Measurements from ENCODE around the gene CYB5B. TPM values are rescaled to one million over a fixed set of nuclear protein-coding genes. Genes with fewer than 3 reads are reported as not detected.
A peak's percentile ranks its signal among the peaks of the same experiment; 100 is the strongest.
"Not testable (repeated sequence)": the region's sequence is repeated elsewhere in the genome, so short reads cannot be mapped to it uniquely, and the experiment has no call there.

The CYB5B gene
- total RNA-seq, 1 experiment from 2014 or later, result 60.2 TPM

DNA sequence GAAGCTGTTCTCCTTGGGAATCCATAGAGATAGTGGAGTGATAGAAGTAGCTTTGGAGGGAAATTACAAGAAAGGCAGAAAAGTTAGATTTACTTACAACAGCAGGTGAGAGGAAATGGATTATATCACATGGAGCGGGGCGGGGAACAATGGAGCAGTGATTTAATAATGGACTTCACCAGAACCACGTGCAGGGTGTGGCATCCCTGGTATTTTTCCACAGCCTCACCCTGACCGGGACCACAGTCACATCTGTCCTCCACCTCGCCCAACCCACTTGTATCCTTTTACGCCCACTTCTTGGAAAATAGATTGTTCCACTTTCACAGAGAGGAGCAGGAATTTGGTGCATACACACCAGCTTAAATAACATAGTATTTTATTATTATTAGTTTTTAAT is 15.9 kb upstream of the CYB5B start:
- peak; percentile 43 for DNase-seq (ENCODE audit: low spot score)

DNA sequence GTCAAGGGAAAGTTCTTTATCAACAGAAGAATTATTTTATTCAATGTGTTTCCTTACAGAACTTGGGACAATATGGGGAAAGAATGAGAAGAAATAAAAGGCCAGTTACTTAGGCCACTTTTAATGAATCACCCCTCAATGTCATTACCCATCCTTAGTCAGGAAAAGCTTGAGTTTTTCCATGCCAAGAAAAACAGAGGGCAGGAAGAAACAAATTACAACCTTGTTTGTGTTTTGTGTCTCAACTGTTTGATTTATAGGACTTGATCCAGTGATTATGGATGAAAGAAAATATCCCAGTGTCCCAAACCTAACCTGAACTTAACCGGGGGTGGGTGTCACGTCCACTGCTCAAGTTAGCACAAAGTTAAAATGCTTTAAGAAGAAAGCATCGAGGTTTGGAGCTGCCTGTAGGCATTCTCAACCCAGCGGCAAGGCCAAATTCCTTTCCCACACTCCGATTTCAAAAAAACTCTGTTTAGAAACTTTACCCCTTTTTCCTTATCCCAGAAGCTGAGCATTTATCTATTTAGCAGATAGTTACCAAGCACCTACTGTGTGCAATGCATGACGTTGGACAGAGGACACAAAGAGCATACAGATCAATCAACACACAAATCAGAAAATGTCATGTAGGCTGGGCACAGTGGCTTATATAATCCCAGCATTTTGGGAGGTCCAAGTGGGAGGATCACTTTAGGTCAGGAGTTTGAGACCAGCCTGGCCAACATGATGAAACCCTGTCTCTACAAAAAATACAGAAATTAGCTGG is 14.0 kb upstream of the CYB5B start:
- DNase-seq (ENCODE audit: low spot score), result no peak

DNA sequence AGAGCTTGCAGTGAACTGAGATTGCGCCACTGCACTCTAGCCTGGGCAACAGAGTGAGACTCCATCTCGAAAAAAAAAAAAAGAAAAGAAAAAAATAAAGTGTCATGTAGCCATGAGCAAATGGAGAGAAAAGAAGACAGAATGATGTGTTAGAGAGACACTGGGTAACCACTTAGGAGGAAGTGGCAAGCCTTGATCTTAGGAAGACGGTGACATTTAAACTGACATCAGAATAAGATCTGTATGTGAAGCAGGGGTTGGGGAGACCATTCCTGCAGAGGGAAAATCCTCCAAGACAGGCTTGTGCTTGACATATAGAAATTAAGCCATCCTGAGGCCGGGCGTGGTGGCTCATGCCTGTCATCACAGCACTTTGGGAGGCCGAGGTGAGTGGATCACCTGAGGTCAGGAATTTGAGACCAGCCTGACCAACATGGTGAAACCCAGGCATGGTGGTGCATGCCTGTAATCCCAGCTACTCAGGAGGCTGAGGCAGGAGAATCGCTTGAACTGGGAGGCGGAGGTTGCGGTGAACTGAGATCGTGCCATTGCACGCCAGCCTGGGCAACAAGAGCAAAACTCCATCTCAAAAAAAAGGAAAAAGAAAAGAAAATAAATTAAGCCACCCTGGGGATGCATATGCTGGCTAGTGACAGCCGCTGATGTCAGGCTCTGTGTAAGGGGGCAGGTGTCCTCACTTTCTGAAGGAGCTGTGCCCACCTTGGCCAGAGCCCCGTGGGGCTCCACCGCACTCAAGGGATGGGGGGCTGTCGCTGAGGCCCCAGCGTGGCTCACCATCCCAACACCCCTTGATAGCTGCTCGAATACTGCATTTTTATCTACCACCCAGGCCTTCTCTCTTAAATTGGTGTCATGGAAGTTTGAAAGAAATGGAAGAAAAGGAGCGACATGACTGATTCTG is 13.1 kb upstream of the CYB5B start:
- no peak for DNase-seq (ENCODE audit: low spot score)

DNA sequence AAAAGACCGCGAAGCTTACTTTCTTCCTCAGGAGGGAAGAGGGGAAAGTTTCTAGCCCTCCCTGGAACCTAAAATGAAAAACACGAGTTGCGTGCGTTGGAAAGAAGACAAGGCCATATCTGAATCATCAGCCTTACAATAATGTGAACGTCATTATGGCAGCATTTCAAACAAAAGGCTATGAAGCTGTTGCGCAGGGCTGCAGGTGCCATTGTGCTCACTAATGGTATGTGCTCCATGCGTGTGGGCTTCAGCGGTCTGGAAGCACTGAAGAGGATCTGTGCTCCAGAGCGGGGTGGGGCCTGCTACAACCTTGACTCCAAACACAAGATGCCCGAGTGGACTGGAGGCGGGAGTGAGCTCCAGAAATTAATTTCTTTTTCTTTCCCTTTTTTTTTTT is 12.1 kb upstream of the CYB5B start:
- no peak for DNase-seq (ENCODE audit: low spot score)

DNA sequence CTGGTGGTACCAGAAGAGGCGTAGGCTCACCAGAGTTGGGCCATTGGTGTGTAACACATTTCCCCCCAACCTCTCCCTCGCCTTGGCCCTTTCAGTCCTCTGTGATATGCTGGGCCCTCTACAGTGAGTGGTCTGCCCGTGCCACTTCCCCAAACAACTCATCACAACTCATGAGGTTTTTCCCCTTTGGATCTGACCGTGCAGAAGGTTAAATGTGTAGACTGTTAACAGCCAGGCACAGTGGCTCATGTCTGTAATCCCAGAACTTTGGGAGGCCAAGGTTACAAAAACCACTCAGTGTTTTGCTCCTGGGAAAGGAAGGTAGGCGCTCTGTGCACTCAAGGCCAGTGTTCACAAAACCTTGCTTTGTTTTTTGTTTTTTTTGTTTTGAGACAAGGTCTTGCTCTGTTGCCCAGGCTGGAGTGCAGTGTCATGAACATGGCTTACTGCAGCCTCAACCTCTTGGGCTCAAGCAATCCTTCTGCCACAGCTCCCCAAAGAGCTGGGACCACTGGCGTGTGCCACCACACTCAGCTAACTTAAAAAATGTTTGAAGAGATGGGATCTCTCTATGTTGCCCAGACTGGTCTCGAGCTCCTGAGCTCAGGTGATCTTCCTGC is 11.3 kb upstream of the CYB5B start:
- no peak for DNase-seq (ENCODE audit: low spot score)

DNA sequence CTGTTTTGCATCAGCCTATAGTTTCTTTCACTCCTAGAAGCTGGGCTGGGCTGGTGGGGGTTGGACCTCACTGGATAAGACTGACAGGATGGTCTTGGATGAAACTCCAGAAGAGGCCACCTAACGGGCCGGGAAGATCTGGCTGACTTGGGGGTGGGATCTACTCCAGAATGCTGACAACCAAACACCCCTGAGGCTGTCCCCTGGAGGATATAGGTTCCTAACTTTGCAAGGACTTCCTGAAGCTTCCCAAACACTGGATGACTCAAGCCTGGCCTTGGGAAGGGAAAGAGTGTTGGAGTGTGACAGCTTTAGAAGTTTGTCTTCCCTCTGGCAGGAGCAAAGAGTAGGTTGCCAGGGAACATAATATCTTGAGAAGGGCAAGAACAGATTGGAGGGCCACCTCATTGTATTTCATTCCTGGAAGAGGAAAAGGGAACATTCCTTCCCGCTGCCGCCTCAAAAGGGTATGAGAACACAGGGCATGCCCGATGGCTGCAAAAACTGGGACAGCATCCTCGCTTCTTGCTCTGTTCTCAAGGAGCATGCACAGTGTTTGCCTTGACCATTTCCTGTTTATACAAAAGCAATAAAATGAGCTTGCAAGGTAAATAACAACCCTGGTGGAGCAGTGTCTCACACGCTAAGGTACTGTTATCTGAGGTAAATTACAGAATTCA is 6.8 kb upstream of the CYB5B start:
- DNase-seq (ENCODE audit: low spot score), result peak; percentile 38

DNA sequence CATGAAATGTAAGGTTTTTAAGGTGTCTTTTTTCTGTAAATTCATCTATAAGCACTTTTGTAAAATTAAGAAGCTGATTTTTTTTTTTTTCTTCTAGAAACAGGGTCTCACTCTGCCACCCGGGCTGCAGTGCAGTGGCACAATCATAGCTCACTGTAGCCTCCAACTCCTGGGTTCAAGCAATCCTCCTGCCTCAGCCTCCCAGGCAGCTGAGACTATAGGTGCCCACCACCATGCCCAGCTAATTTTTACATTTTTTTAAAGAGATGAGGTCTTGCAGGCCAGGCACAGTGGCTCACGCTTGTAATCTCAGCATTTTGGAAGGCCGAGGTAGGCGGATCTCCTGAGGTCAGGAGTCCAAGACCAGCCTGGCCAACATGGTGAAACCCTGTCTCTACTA is 4.5 kb upstream of the CYB5B start:
- DNase-seq (ENCODE audit: low spot score), result no peak

DNA sequence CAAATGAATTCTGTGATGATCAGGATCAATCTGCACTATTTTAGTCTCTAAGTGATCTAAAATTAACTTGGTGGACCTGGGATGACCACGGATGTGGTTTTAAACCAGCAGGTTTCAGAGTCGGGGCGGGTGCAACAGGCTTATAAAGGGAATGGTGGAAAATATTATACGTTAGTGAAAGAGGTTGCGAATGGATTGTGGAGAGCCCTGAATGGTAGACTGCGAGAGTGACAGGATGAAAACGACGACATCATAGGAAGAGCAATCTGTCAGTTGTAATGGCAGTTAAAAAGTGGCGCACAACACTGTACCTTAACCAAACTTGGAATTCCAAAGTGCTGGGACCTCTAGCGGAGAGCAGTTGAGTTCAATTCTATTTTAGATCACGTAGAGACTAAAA is 1.2 kb upstream of the CYB5B start:
- DNase-seq (ENCODE audit: low spot score), result no peak

DNA sequence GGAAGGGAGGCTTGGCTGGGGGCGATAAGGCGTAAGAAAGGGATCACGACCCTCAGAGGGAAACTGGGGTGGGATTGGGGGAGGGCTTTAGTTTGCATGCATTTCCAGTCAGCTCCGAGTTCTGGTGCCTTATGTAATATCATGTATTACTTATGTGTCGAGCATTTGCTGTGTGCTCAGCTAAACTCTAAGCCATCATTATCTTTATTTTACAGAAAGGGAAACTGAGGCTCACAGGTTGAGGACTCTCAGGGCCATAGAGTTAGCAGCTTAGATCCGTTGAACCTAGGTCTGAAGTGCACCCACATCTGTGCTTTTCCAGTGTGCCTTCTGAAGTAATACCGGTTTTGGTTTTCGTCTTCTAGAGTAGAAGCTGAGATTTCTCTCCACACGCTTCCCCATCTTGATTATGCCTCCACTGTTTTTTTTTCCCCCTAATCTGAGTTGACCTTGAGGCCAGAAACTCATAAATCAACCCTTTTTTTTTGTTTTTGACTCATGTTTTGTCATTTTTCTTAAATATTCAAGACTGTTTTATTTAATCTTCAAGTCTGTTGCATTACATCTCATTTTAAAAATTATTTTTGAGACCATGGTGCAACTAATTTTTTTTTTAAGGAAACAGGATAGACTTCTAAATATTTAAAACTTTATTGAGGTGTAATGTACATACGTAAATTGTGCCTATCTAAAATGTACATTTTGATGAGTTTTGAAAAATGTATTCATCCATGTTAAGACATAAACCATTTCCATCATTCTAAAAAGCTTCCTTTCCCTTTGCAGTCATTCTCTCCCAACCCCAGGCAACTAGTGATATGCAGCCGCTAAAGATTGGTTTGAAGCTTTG is 741 bp downstream of the CYB5B start:
- DNase-seq (ENCODE audit: low spot score), result peak; percentile 48

DNA sequence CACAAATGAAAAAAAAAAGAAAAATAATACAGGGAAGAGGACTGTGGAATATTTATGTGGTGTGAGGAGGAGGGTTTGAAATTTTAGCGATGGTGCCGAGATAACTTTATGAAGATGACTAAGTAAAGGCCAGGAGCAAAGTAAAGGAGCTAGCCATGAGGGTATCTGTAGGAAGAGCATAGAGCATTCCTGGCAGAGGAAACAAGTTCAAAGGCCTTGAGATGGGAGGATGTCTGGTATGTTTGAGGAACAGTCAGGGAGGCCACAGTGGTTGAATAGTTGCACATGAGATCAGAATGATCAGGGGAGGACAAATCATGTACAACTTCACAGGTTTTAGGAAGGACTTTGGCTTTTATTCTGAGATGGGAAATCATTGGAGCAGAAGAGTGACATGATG is 4.2 kb downstream of the CYB5B start:
- DNase-seq (ENCODE audit: low spot score), result no peak

DNA sequence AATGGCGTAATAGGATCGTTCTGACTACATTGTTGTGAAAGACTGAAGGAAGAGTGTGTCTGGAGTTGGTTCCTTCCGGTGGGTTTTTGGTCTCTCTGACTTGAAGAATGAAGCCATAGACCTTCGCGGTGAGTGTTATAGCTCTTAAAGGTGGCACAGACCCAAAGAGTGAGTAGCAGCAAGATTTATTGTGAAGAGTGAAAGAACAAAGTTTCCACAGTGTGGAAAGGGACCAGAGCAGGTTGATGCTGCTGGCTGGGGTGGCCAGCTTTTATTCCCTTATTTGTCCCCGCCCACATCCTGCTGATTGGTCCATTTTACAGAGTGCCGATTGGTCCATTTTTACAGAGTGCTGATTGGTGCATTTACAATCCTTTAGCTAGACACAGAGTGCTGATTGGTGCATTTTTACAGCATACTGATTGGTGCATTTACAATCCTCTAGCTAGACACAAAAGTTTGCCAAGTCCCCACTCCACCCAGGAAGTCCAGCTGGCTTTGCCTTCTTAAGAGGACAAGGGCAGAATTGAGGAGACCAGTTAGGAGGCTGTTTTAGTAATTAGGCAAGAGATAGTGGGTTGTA is 4.7 kb downstream of the CYB5B start:
- DNase-seq (ENCODE audit: low spot score), result not testable (repeated sequence)

DNA sequence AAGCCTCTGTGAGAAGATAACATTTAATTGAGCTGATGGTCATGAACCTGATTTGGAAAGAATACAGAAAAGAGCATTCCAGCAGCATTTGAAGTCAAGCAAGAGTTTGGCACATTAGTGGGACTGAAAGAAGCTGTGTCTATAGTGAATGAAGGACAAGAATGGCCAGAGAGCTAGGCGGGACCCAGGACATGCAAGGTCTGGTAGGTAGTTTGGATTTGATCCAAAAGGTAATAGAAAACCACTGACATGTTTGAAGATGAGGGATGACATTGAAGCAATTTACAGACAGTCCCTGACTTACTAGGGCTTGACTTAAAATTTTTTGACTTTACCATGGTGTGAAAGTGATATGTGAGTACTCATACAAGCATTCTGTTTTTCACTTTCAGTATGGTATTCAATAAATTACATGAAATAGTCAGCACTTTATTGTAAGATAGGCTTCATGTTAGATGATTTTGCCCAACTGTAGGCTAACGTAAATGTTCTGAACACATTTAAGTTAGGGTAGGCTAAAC is 7.6 kb downstream of the CYB5B start:
- DNase-seq (ENCODE audit: low spot score), result no peak

DNA sequence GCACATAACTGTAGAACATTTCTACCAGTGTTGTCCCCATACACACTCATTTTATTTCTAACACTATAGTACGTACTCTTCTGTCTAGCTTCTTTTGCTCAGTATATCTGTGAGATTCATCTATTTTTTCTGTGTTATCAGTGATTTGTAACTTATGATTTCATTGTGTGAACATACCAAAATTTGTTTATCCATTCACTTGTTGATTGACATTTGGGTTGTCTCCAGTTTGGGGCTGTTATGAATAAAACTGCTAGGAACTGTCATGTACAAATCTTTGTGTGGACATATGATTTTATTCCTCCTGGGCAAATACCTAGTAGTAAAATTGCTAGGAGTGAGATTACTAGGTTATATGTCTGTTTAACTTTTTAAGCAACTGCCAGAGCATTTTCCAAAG is 9.6 kb downstream of the CYB5B start:
- DNase-seq (ENCODE audit: low spot score), result no peak

DNA sequence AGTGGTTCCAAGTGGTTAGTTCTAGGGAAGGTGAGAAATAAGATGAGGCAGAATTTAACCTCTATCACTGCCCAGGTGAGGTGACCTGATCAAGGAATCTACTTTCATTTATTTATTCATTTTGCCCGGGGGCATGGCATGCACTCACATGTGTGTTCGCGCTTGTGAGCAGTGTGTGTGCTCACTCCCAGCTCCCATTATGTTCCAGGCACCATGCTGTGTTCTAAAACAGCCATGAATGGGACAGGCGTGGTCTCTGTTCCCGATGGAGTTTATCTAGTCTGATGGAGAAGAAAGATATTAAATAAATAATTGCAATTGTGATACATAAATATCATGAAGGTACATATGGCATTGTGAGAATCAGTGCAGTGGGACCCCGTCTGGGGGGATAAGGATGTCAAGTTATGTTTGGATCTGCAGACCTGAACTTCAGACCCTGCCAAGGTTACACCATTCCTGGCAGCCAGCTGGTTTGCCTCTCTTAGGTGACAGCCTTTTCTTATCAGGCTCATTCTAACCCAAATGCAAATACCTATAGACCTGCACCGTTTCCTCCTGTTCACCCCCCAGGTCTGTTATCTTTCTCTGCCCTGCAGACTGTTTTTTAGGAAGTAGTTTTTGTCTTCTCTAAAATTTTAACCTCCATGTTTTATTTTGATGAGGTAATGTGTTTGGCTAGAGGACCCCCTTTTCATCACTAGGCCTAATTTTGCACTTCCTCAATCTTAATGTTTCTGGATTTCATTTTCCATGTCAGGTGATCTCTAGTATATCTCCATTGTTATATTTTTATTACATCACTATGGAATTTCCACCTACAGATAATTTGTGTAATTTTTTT is 11.8 kb downstream of the CYB5B start:
- no peak for DNase-seq (ENCODE audit: low spot score)

DNA sequence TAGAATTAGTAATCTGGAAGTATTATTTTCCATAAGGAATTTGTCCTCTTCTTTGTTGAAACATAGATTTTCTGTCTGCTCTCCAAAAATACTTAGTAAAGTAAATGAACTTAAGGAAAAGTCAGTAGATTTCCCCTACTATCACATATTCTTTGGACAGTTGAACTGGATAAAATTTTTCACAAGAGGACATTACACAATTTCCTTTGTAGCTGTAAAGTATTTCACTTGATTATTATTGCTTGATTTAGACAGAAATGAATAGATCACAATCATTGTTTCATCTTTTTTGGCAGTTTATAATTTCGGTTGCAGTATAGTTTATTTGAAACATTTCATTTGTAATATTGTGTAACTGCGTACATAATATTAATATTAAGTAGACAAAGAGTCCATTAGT is 12.5 kb downstream of the CYB5B start:
- no peak for DNase-seq (ENCODE audit: low spot score)

DNA sequence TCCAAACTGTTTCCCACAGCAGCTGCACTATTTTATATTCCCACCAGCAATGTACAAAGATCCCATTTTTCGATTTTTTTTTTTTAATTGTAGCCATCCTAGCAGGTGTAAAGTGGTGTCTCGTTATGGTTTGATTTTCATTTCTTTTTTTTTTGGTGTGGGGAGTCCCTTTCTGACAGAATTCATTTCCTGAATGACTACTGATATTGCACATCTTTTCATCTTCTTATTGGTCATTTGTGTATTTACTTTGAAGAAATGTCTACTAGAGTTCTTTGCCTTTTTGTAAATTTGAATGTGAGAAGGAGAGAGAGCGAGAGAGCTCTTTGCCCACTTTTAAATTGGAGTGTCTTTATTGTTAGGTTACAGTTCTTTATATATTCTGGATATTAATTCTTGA is 14.0 kb downstream of the CYB5B start:
- DNase-seq (ENCODE audit: low spot score), result no peak

DNA sequence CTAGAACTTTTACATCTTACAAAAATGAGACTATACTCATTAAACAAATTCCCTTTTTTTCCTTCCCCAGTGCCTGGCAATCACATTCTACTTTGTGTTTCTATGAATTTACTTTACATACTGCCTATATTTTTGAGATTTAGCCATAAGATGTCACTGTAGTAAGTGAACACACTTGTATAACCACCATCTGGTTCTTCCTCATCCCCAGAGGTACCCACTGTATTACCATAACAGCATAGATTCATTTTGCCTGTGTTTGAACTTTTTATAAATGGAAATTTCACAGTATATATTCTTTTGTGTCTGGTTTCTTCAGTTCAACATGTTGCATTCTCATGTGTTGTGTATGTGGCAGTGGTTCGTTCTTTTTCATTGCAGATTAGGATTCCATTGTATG is 15.8 kb downstream of the CYB5B start:
- DNase-seq (ENCODE audit: low spot score), result no peak

DNA sequence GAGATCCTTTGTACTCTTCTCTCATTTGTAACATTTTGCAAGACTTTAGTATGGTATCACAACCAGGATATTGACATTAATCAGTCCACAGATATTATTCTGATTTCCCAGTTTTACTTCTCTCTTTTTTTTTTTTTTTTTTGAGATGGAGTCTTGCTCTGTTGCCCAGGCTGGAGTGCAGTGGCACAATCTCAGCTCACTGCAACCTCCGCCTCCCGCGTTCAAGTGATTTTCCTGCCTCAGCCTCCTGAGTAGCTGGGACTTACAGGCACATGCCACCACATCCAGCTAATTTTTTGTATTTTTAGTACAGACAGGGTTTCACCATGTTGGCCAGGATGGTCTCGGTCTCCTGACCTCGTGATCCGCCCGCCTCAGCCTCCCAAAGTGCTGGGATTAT is 16.6 kb downstream of the CYB5B start:
- not testable (repeated sequence) for DNase-seq (ENCODE audit: low spot score)

DNA sequence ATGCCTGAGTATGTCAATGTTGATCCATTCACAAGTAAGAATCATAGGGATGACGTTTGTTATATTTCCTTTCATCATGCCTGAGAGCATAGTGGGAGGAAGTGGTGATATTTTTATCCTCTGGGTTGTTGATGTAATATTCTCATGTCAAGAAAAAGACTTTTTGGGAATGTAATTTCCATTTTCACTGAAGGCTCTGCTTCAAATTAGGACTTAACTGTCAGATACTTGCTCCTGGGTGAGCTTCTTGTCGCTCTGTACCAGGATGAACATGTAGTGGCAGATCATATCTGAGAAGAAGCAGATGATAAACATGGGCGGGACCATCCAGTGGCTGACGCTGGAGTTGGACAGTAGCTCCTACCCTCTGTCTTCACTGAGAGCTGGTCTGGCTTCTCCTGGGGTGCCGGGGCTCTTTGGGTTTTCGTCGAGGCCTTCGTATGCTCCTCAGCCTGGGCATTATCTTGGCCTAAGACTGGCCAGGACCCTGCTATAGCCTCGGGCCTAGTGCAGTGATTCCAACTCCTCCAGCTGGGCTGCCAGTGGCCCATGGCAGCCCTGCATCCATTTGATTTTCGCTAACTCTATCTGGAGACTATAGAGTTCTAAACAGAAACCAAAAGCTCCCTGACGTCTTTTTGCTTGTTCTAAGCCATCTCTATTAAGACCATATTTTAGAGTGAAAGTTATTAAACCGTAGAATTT is 19.7 kb downstream of the CYB5B start:
- no peak for DNase-seq (ENCODE audit: low spot score)
